HG03135 (cell line): Measurements from ENCODE around the gene GALNTL6.

ENCODE experiments used
- ATAC-seq: cut with Tn5 transposase; IDR thresholded peaks from one replicate; pipeline ENCODE4 v1.9.1; 2021; ENCODE audit warnings: mild to moderate bottlenecking, moderate library complexity; ENCODE audit not compliant: unreplicated experiment

The GALNTL6 gene

GRCh38 chr4:171812665-171813525 is at the start of gene GALNTL6:
Gene GALNTL6 (plus strand): TSS chr4:171813404.
- ATAC-seq: no peak

- ATAC-seq: no peak
These were observed 47.7 kb upstream of the GALNTL6 start for GRCh38 chr4:171765514-171765913.

- ATAC-seq: no peak
These were observed 38.5 kb upstream of the GALNTL6 start for GRCh38 chr4:171774642-171775190.

- no peak for ATAC-seq
These were observed 33.9 kb upstream of the GALNTL6 start for GRCh38 chr4:171779301-171779700.

- ATAC-seq: no peak
These were observed 27.8 kb upstream of the GALNTL6 start for GRCh38 chr4:171785388-171785787.

GRCh38 chr4:171793723-171794122 is 19.5 kb upstream of the GALNTL6 start:
- ATAC-seq: no peak

GRCh38 chr4:171794528-171794927 is 18.7 kb upstream of the GALNTL6 start:
- ATAC-seq: no peak

- no peak for ATAC-seq
These were observed 3.4 kb upstream of the GALNTL6 start for GRCh38 chr4:171809854-171810253.

- ATAC-seq: no peak
These were observed 905 bp upstream of the GALNTL6 start for GRCh38 chr4:171812333-171812664.

- ATAC-seq: no peak
These were observed 484 bp downstream of the GALNTL6 start for GRCh38 chr4:171813526-171814250.

GRCh38 chr4:171814545-171814944 is 1.3 kb downstream of the GALNTL6 start:
- no peak for ATAC-seq

- ATAC-seq: no peak
These were observed 3.8 kb downstream of the GALNTL6 start for GRCh38 chr4:171817026-171817425.

- no peak for ATAC-seq
These were observed 21.4 kb downstream of the GALNTL6 start for GRCh38 chr4:171834640-171835039.

- ATAC-seq: no peak
These were observed 30.3 kb downstream of the GALNTL6 start for GRCh38 chr4:171843456-171843855.

GRCh38 chr4:171846232-171846631 is 33.0 kb downstream of the GALNTL6 start:
- ATAC-seq: peak; percentile 69

GRCh38 chr4:171846893-171847292 is 33.7 kb downstream of the GALNTL6 start:
- ATAC-seq: no peak

GRCh38 chr4:171847751-171848150 is 34.5 kb downstream of the GALNTL6 start:
- ATAC-seq: no peak

GRCh38 chr4:171849686-171850222 is 36.5 kb downstream of the GALNTL6 start:
- ATAC-seq: no peak

- ATAC-seq: no peak
These were observed 38.1 kb downstream of the GALNTL6 start for GRCh38 chr4:171851295-171851694.

GRCh38 chr4:171857302-171858012 is 44.3 kb downstream of the GALNTL6 start:
- ATAC-seq: no peak

- ATAC-seq: no peak
These were observed 62.1 kb downstream of the GALNTL6 start for GRCh38 chr4:171875291-171875690.
